H1 (cell line): ENCODE measurements around the gene FLVCR2. TPM values are rescaled to one million over a fixed set of nuclear protein-coding genes. Genes with fewer than 3 reads are reported as not detected.
A peak's percentile ranks its signal among the peaks of the same experiment; 100 is the strongest.

Experiments
- CTCF ChIA-PET: fragments of 300-600 bp; sonication (Branson Sonifier 250); formaldehyde crosslinking; loops from one replicate; lab custom pipeline; 2021; ENCODE audit not compliant: partially characterized antibody; lab: Charles Lee
- POLR2A ChIA-PET: fragments of 300-600 bp; sonication (Branson Sonifier 250); formaldehyde crosslinking; loops from one replicate; lab custom pipeline; 2021; ENCODE audit warnings: inconsistent platforms; ENCODE audit not compliant: partially characterized antibody; lab: Charles Lee
- DNase-seq, 2 experiments: peaks; one replicate each; pipeline versions ENCODE4 v3.0.0 to v3.0.0-alpha.2; 2010 to 2022; ENCODE audit warnings: low spot score in 2 of 2, low read depth in 1 of 2, mixed read lengths in 1 of 2
- FAIRE-seq: peaks from 2 replicates; lab custom pipeline; 2011; peaks lifted over from hg19 to GRCh38; lab: Jason Lieb, UNC
- H2AFZ ChIP-seq: 2 replicates; pipeline ENCODE4 v1.8.1; 2012; ENCODE audit warnings: low read length, inconsistent platforms
- H2AK5ac ChIP-seq: 2 replicates; pipeline ENCODE4 v1.6.1; 2013; ENCODE audit warnings: low read depth, low read length
- H2BK120ac ChIP-seq: replicated peaks from 2 replicates; pipeline ENCODE3; 2013; ENCODE audit warnings: low read depth, low read length, inconsistent platforms
- H2BK12ac ChIP-seq: 2 replicates; pipeline ENCODE4 v1.6.1; 2013; ENCODE audit warnings: low read depth, low read length
- H2BK15ac ChIP-seq: 2 replicates; pipeline ENCODE4 v1.6.1; 2013; ENCODE audit warnings: low read length
- H2BK20ac ChIP-seq: 2 replicates; pipeline ENCODE4 v1.6.1; 2013; ENCODE audit warnings: low read length
- H2BK5ac ChIP-seq: 2 replicates; pipeline ENCODE4 v1.6.1; 2013; ENCODE audit warnings: low read depth, low read length
- H3K14ac ChIP-seq: 2 replicates; pipeline ENCODE4 v1.6.1; 2013; ENCODE audit warnings: inconsistent platforms; ENCODE audit not compliant: insufficient read length
- H3K18ac ChIP-seq: 2 replicates; pipeline ENCODE4 v1.6.1; 2013; ENCODE audit warnings: low read length; ENCODE audit errors: extremely low read depth
- H3K23ac ChIP-seq: 2 replicates; pipeline ENCODE4 v1.6.1; 2013; ENCODE audit warnings: inconsistent platforms; ENCODE audit not compliant: insufficient read length
- H3K23me2 ChIP-seq: 2 replicates; pipeline ENCODE4 v1.6.1; 2013; ENCODE audit warnings: low read depth, low read length
- H3K27ac ChIP-seq: 2 replicates; pipeline ENCODE4 v1.6.1; 2011; ENCODE audit warnings: low read depth, low read length, inconsistent platforms
- H3K27me3 ChIP-seq, 4 experiments: replicated peaks in 1 of 4; 1 replicate in 1 of 4; 2 replicates in 3 of 4; pipeline versions ENCODE4 v1.6.1 to v1.8.1; 2011 to 2013; ENCODE audit warnings: low read length in 3 of 4, mild to moderate bottlenecking in 3 of 4, inconsistent platforms in 2 of 4, mixed read lengths in 2 of 4, moderate library complexity in 1 of 4; ENCODE audit not compliant: control insufficient read depth in 3 of 4, insufficient read depth in 3 of 4; ENCODE audit errors: extremely low read depth in 1 of 4
- H3K36me3 ChIP-seq, 4 experiments: 2 replicates each; pipeline versions ENCODE4 v1.6.1 to v1.8.1; 2011 to 2013; ENCODE audit warnings: mild to moderate bottlenecking in 4 of 4, low read length in 3 of 4, moderate library complexity in 2 of 4, control low read depth in 1 of 4, inconsistent platforms in 1 of 4; ENCODE audit not compliant: insufficient read depth in 4 of 4, control insufficient read depth in 2 of 4
- H3K4ac ChIP-seq: replicated peaks from 2 replicates; pipeline ENCODE3; 2013; ENCODE audit warnings: low read length, low read depth, mixed read lengths, inconsistent platforms; ENCODE audit not compliant: insufficient read length
- H3K4me1 ChIP-seq, 4 experiments: replicated peaks in 1 of 4; 1 replicate in 1 of 4; 2 replicates in 3 of 4; pipeline versions ENCODE4 v1.6.1 to v1.8.1; 2011 to 2013; ENCODE audit warnings: low read length in 3 of 4, inconsistent platforms in 2 of 4, mixed read lengths in 1 of 4; ENCODE audit not compliant: insufficient read depth in 4 of 4, control insufficient read depth in 3 of 4
- H3K4me2 ChIP-seq, 2 experiments: 2 replicates each; pipeline versions ENCODE4 v1.6.1 to v1.8.1; 2011 to 2013; ENCODE audit warnings: low read depth in 2 of 2, low read length in 2 of 2, control low read depth in 1 of 2, inconsistent platforms in 1 of 2, mild to moderate bottlenecking in 1 of 2; ENCODE audit not compliant: insufficient read depth in 1 of 2
- H3K4me3 ChIP-seq, 4 experiments: fragments of 200-600, 300-600 bp in 1 of 4; sonication (generic), shearing (Covaris generic), sonication (Bioruptor Twin) in 1 of 4; 2 replicates each; pipeline versions ENCODE4 v1.5.1 to v1.8.1; 2011 to 2016; ENCODE audit warnings: low read length in 4 of 4, low read depth in 3 of 4, control low read depth in 2 of 4, inconsistent platforms in 2 of 4, mild to moderate bottlenecking in 2 of 4, mixed read lengths in 1 of 4, moderate library complexity in 1 of 4; ENCODE audit not compliant: insufficient read depth in 2 of 4; ENCODE audit errors: extremely low read depth in 1 of 4
- H3K56ac ChIP-seq: replicated peaks from 2 replicates; pipeline ENCODE3; 2013; ENCODE audit warnings: low read depth, mild to moderate bottlenecking, mixed read lengths, low read length, inconsistent platforms; ENCODE audit not compliant: insufficient read length
- H3K79me1 ChIP-seq: 2 replicates; pipeline ENCODE4 v1.6.1; 2013; ENCODE audit warnings: low read depth, low read length, control low read depth
- H3K79me2 ChIP-seq, 2 experiments: 2 replicates each; pipeline versions ENCODE4 v1.6.1 to v1.8.1; 2012 to 2013; ENCODE audit warnings: low read length in 2 of 2, mild to moderate bottlenecking in 2 of 2, inconsistent platforms in 1 of 2; ENCODE audit not compliant: insufficient read depth in 2 of 2, control insufficient read depth in 1 of 2
- H3K9ac ChIP-seq, 4 experiments: replicated peaks in 1 of 4; 1 replicate in 1 of 4; 2 replicates in 3 of 4; pipeline versions ENCODE4 v1.6.1 to v1.8.1; 2011 to 2013; ENCODE audit warnings: low read depth in 3 of 4, low read length in 3 of 4, control low read depth in 2 of 4, mild to moderate bottlenecking in 2 of 4, moderate library complexity in 2 of 4, inconsistent platforms in 1 of 4; ENCODE audit errors: extremely low read depth in 1 of 4
- H3K9me3 ChIP-seq, 2 experiments: 2 replicates each; pipeline versions ENCODE4 v1.6.1 to v1.8.1; 2012 to 2013; ENCODE audit warnings: mild to moderate bottlenecking in 2 of 2, moderate library complexity in 2 of 2, control low read depth in 1 of 2, inconsistent platforms in 1 of 2, low read depth in 1 of 2, low read length in 1 of 2, mixed read lengths in 1 of 2; ENCODE audit not compliant: insufficient read depth in 2 of 2
- H4K20me1 ChIP-seq, 2 experiments: replicated peaks in 1 of 2; 2 replicates each; pipeline versions ENCODE3 to v1.8.1; 2011 to 2013; ENCODE audit warnings: inconsistent platforms in 2 of 2, low read length in 2 of 2, mild to moderate bottlenecking in 1 of 2; ENCODE audit not compliant: insufficient read depth in 2 of 2, control insufficient read depth in 1 of 2
- H4K5ac ChIP-seq: 2 replicates; pipeline ENCODE4 v1.6.1; 2013; ENCODE audit warnings: low read length, low read depth, mixed read lengths, inconsistent platforms; ENCODE audit not compliant: insufficient read length
- H4K8ac ChIP-seq: 2 replicates; pipeline ENCODE4 v1.8.0; 2013; ENCODE audit warnings: mild to moderate bottlenecking, moderate library complexity, low read length, inconsistent platforms; ENCODE audit not compliant: insufficient read depth; ENCODE audit errors: extremely low read depth
- H4K91ac ChIP-seq: replicated peaks from 2 replicates; pipeline ENCODE3; 2013; ENCODE audit warnings: low read length, mixed read lengths, inconsistent platforms; ENCODE audit not compliant: insufficient read length
- ASH2L ChIP-seq: fragments of 200-600, 300-600 bp; sonication (generic); IDR thresholded peaks from one replicate; pipeline ENCODE4 v1.7.1; 2017; ENCODE audit warnings: low read length
- GTF2F1 ChIP-seq: IDR thresholded peaks from 2 replicates; pipeline ENCODE4 v1.6.1; 2012; ENCODE audit warnings: low read depth, low read length, improper control_type of control experiment, borderline replicate concordance
- SRF ChIP-seq: IDR thresholded peaks from 2 replicates; pipeline ENCODE4 v1.6.1; 2011; ENCODE audit warnings: mild to moderate bottlenecking, low read depth, low read length, moderate library complexity
- WGBS, 2 experiments: shearing (Covaris generic) in 1 of 2; methylation state at CpG; one replicate each; pipeline versions ENCODE4 v1.1.6 to v1.1.7; 2013 to 2015; ENCODE audit warnings: low lambda C conversion rate in 2 of 2, mixed read lengths in 2 of 2, inconsistent platforms in 1 of 2, low coverage in 1 of 2, missing lambda C conversion rate in 1 of 2; ENCODE audit not compliant: insufficient replicate concordance in 2 of 2, insufficient coverage in 1 of 2, insufficient read length in 1 of 2; ENCODE audit errors: extremely low coverage in 1 of 2, missing lambda C conversion rate in 1 of 2; 5-methylcytosine and 5-hydroxymethylcytosine counted together
- polyA plus RNA-seq, 7 experiments: library from polyadenylated mRNA; depleted of rRNA in 3 of 7; stranded (reverse) in 5 of 7; unstranded in 2 of 7; fragments of >200 nt in 5 of 7; fragments of 200-250 nt in 2 of 7; gene quantifications; 1 replicate in 5 of 7; 2 replicates in 1 of 7; 4 replicates in 1 of 7; pipeline versions ENCODE4 v1.2.1 to v1.2.3, GENCODE V29; 2011 to 2013; ENCODE audit warnings: missing spikeins in 2 of 7, mixed read lengths in 2 of 7
- total RNA-seq: library from RNA; stranded (reverse); fragmentation: NEBNext Ultra II Directional; extraction: Animal tissue kit (Norgen Biotek cat#: 25700); gene quantifications from 2 replicates; pipeline ENCODE4 v1.2.1, GENCODE V29; 2021

The FLVCR2 gene
- total and polyA plus RNA-seq, 2 of the 8 experiments (the other 6 are each of a cell fraction or from before 2014, with no cell fraction given) = 7.1 to 8.2 TPM

GRCh38 chr14:75654127-75654732, 75.8 kb downstream of the FLVCR2 start:
- peaks cover 0 to 15% of the 10 kb centered on the region in 2 experiments; a peak in 3 of 4 replicates for H3K79me2 ChIP-seq
- 27% methylated on average over 4 of the region's 4 CpGs; no CpG with 5 or more reads in 1 of the 2 experiments for WGBS, 2 experiments
- TF ChIP-seq SRF = no peak
- TF ChIP-seq GTF2F1 = no peak
- TF ChIP-seq ASH2L = no peak

More at GRCh38 chr14:75654127-75654732, 75.8 kb downstream of the FLVCR2 start:
- no peak overlapping the region for H4K5ac ChIP-seq
- ChIA-PET CTCF (interaction anchor here (0.6 to 13.7 kb wide), 42 partner anchors 8 to 1630 kb away, joined by 3 to 348 read pairs (median 5); partner anchors contain the start of genes BATF and FLVCR2), POLR2A (interaction anchor here (0.6 to 4.1 kb wide), 8 partner anchors 9 to 263 kb away, joined by 3 to 19 read pairs (median 4); partner anchors contain the start of gene FLVCR2)
- no peaks in the 10 kb centered on the region for H3K23me2 ChIP-seq
- no peak overlapping the region for H3K14ac ChIP-seq
- no peak overlapping the region for H3K18ac ChIP-seq
- peak; percentile 60 for FAIRE-seq
- H2BK120ac ChIP-seq = no peak overlapping the region
- no peak overlapping the region for H3K9ac ChIP-seq
- H2BK15ac ChIP-seq = no peak overlapping the region
- H2BK12ac ChIP-seq = no peak overlapping the region
- H4K8ac ChIP-seq = no peak overlapping the region
- H2AK5ac ChIP-seq = no peak overlapping the region
- H3K4ac ChIP-seq = no peak overlapping the region
- H4K20me1 ChIP-seq = peaks cover 2% of the 10 kb centered on the region in 2 experiments
- no peak overlapping the region for H2AFZ ChIP-seq
- no peaks in the 10 kb centered on the region for H3K27me3 ChIP-seq
- no peak overlapping the region for H3K4me2 ChIP-seq
- H3K27ac ChIP-seq = no peak overlapping the region
- H3K23ac ChIP-seq = no peak overlapping the region
- peaks cover 23 to 54% (median 39%) of the 10 kb centered on the region in 4 experiments for H3K36me3 ChIP-seq
- H2BK20ac ChIP-seq = no peak overlapping the region
- peak; percentile 64 to 95 for DNase-seq
- no peaks in the 10 kb centered on the region for H3K4me1 ChIP-seq
- no peak overlapping the region for H3K56ac ChIP-seq
- H3K9me3 ChIP-seq = no peaks in the 10 kb centered on the region
- no peak overlapping the region for H2BK5ac ChIP-seq
- no peak overlapping the region for H3K4me3 ChIP-seq
- 0 out of 2 replicates have a peak, but pooled peaks cover 8% of the 10 kb centered on the region for H3K79me1 ChIP-seq
- no peak overlapping the region for H4K91ac ChIP-seq
